HCT116 (cell line): ENCODE data around the gene FBXO22.

Experiments
- EZH2 ChIP-seq: fragments of 200-600 bp; sonication (generic); IDR thresholded peaks from 2 replicates; pipeline ENCODE4 v1.6.1; 2017; ENCODE audit warnings: antibody characterized with exemption, mixed run types
- ZNF274 ChIP-seq: fragments of 200-500 bp; sonication (Bioruptor generic); IDR thresholded peaks from 2 replicates; pipeline ENCODE4 v1.6.1; 2014; ENCODE audit warnings: mild to moderate bottlenecking, low read depth, low read length, inconsistent platforms

DNA sequence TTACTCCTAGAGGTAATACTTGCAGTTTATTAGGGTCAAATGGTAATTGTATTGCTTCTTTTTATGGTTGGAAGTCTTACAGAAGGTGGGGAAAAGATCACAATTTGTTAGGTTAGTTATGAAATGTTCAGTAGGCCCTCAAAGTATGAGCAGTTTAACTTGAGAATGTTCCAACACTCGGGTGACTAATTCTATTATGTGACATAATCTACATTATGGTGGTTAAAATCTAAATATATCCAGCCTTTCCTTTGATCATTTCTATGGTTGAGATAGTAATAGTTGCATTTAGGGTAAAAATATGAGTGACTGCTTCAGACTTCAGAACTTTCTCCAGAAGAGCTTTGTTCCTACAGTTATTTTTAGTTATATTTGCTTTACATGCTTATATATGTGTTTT, 19.6 kb upstream of the FBXO22 start:
- TF ChIP-seq EZH2 (no peak), ZNF274 (no peak)
